Measurements from ENCODE around the gene RIPOR2.
A peak's percentile ranks its signal among the peaks of the same experiment; 100 is the strongest.

Gene RIPOR2

DNA sequence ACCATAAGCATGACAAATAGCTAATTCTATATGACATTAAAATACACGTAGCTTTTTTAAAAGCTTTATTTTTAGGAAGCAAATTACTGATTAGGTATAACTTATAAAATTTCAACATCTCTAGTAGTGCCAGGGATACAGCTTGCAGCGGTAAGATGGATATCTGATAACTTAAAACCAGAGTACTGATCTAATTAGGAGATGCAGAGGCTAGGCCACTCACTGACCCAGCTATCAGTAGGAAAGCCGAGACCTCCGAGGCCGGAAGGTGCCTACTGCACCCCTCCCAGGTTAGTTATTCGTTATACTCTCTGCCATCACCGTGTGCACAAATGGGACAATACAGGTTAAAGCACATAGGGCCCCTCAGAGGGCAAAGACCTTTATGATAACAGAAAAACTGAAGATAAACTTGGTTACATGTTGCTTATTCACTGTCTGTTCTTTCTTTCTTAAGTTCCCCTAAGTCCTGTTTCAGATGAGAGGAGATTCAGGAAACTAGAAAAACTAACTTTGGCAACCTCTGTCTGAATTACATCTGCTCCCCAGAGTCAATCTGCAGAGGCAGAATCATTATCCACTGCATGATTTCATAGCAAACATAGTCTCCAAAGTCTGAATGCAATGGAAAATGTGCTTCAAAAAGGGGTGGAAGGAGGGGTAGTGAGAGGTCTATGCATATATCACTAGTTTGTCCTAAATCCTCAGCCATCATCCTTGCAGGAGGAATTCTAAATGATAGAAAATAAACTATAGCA, 60.8 kb downstream of the RIPOR2 start:
- no peak for DNase-seq

DNA sequence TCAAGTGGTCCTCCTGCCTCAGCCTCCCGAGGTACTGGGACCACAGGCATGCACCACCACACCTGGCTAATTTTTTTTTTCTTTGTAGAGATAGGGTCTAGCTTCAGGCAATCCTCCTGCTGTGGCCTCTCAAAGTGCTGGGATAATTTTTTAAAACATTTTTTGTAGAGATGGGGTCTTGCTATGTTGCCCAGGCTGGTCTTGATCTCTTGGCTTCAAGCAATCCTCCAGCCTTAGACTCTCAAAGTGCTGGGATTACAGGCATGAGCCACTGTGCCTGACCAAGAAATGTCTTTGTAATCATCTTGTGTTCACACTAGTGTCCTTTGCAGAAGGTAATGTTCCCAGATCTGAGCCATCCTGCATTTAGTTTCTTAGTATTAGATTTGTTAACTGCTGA, 61.6 kb downstream of the RIPOR2 start:
- no peak for DNase-seq

- no peak for DNase-seq
Measured at GRCh38 chr6:24872779-24873178, 63.0 kb downstream of the RIPOR2 start.

- no peak for DNase-seq
Measured at GRCh38 chr6:24868765-24869164, 67.0 kb downstream of the RIPOR2 start.

GRCh38 chr6:24867104-24867703, 68.6 kb downstream of the RIPOR2 start:
- no peak for DNase-seq

DNA sequence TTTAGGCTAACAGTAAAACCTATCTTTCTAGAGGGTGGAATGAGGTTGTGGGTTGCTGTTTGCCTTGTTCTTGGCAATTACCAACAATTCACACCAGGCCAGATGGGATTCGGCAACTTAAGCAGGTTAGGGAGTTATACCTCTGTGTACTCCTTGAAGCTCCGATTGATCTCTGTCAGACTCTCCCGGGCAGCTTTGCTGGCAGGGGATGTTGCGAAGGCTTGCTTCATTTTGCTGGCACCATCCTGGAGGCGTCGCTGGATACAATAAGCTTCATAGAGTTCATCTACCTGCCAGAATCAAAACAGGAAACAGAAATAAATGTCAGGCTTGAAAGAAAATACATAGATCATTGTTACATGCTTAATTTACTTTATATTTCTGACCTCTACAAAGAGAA, 70.6 kb downstream of the RIPOR2 start:
- DNase-seq, result no peak

DNA sequence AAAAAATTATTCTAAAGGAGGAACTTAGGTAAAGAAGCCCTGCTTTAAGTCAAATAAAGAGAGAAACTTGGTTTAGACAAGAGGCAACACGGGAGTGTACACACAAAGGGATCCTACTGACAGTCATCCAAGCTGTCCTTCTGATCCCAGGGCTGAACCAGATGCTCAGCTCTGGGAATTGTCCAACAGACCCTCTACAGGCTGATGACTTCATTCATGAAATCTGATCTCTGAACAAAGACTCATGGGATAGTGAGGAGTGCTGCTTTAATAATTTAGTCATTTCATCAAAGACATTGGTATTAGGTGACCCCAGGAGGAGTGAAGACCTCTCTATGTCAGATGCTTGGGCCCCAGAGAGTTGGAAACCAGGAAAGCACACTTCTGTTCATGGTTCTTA, 71.4 kb downstream of the RIPOR2 start:
- DNase-seq, result no peak

DNA sequence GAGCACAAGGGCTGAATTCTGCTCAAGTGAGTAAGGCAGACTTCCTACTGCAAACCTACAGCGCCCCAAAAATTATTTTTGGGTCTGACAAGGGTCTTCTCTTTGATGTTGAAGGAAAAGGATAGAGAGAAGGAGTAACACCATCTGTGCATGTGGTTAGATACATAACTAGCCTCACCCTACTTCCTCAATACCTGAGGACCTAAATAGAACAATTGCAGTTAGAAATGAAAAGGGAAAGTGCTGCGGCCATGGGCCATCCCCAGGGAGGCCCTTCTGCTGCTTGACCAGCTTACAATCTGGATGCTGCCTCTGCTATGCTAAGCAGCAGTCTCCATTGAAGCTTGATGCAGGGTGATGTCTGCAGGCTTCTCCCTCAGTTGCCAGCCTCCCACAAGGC, 73.8 kb downstream of the RIPOR2 start:
- peak; percentile 27 for DNase-seq

DNA sequence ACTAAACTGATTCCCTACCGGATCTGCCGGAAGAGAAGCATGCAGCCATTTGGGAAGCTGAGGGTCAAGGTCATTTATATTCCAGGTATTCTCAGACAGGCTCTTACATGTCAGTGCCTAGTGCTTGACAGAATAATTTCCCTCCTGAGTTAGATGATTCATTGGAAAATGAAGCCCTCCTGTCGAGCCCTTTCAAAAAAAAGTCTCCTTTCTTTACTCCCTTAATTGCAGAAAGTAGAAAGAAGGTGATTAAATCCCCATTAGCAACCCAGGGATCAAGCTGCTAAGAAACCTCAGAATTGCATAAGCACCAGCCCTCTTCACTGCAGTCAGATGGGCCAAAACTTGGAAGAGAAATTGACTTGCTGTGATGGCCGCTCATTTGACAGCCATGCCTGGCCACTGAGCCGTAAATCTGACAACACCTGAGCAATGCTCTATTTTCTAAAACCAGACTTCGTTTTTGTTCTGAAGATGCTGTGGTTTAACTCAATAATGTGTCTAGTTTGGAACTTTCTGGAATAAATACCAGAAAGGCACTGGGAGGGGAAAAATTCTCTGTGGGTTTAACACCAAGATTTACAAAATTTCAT, 76.1 kb downstream of the RIPOR2 start:
- DNase-seq, result no peak

DNA sequence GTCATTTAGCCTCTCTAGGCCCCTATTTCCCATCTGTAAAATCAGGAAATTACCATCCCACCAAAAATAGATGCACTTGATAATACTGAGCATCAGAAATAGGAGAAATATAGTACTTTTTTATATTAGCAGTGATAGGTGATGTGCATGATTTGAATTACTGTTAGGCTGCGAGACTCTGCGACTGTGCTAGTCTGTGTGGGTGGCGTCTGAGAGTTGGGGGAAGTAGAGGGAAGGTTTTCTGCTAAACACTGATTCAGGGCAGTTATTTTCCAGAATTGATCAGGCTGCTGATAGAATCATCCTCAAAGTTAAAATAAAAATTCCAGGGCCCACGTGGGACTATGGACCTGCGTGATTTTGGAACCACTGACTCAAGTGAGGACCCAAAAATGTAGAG, 76.6 kb downstream of the RIPOR2 start:
- DNase-seq, result no peak

- peak; percentile 65 for DNase-seq
Measured at GRCh38 chr6:24858177-24858653, 77.5 kb downstream of the RIPOR2 start.

DNA sequence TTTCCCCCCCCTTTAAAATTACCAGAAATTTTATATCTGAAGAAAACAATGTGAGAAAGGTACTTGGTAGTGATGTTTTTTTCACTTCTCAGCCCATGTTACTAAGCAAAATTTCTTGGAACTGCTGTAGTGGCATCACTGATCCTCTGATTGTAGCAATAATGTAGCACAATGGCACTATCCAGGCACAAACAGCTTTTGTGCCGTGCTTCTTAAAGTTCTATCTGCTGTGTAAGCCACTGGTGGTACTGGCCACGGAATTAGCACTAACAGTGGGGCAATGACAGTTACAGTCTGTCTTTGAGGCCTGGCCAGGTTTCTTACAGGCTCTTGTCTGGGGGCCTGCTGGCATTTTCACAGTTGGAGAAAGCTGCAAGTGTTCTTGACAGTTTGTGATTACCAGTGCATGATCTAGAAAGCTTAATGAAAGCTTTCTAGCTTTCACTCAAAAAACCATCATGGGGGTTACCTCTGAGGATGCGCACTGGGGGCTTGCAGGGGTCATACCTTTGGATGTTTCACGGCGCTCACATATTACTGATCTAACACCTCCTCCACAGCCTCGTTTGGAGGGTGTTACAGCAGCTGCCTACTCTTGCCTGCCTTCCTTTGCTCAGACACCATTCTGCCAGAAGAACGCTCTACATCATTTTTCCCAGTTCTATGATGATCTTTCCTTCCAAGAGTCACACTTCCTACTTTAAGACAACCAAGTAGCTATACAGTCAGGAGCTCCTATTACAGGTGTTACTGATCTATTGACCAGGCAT, 78.7 kb downstream of the RIPOR2 start:
- no peak for DNase-seq

DNA sequence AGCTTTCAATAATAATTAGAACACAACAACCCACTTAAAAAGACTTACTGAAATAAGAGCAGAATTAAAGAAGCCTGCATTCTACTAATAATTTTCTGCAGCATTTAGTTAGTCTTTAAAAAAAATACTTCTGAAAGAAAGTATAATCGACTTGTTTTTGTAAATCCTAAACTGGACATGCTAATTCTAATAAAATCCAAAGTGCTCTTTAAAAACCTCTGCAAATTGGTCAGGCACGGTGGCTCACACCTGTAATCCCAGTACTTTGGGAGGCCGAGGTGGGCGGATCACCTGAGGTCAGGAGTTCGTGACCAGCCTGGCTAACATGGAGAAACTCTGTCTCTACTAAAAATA, 79.5 kb downstream of the RIPOR2 start:
- no peak for DNase-seq

GRCh38 chr6:24855395-24856245, 80.1 kb downstream of the RIPOR2 start:
- DNase-seq, result peak; percentile 83

- no peak for DNase-seq
Measured at GRCh38 chr6:24854077-24854666, 81.6 kb downstream of the RIPOR2 start.

DNA sequence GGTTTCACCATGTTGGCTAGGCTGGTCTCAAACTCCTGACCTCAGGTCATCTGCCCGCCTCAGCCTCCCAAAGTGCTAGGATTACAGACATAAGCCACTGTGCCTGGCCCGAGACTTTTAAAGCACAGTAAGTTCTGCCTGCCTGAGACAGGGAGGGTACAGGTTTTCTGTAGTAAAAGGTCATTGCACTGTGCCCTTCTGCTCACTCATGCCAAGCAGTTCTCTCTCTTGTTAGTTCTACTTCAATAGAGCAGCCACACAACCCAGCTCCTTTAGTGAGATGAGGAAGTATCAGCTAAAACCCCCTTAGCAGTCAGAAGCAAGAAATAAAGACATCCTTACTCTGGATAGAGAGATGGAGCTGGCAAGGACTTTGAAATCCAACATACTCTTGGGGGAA, 84.7 kb downstream of the RIPOR2 start:
- DNase-seq, result no peak

DNA sequence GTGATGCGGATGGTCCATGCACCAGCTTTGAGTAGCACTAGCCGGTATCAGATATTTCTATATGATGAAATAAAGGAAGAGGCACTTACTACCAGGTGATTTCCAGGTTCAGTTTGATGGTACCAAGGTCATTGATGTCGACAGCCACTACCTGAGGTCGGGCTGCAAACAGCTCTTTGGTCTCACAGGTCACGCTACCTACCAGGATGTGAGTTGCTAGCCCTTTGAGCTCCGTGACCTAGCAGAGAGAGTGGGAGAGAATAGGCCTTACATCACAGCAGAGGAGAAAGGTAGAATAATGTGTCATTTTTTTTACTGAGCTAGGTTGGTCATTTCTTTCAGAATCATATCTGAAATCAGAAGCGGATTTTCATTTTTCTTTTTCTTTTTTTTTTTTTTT, 86.0 kb downstream of the RIPOR2 start:
- no peak for DNase-seq

DNA sequence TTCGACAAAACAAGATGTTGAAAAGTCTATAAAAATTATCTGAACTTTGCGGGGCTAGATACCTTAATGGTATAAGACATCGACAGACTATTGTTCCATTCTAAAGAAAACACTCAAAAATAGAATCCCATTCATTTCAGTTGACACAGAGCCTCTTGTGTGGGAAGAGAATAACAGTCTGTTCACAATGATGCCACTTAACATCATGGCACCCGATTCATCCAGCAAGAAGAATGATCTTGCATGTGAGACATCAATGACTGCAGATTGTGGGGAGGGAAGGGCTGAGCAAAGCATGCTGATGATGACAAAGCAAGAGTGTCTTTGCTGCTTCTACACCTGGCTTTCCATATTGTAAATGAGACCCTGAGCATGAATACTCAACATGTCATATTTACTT, 87.3 kb downstream of the RIPOR2 start:
- no peak for DNase-seq

DNA sequence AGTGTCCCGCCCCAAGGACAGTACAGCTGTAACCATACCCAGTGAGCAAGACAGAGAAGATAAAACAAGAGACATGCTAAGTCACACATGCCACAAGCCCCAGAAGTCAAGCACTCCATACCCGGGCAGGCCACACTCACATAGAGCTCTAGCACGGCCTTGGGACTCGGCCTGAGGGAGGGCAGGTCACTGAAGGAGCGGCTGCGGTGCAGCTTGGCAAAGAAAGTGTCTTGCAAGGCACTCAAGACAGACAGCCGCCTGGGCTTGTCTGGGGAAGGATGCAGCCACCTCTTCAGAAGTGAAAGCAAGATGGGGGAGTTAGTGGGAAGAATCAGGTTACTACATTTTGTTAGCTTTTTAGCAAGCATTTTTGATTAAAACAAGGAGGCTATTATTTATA, 88.4 kb downstream of the RIPOR2 start:
- DNase-seq, result peak; percentile 66

- DNase-seq, result no peak
Measured at GRCh38 chr6:24845578-24845977, 90.2 kb downstream of the RIPOR2 start.

DNA sequence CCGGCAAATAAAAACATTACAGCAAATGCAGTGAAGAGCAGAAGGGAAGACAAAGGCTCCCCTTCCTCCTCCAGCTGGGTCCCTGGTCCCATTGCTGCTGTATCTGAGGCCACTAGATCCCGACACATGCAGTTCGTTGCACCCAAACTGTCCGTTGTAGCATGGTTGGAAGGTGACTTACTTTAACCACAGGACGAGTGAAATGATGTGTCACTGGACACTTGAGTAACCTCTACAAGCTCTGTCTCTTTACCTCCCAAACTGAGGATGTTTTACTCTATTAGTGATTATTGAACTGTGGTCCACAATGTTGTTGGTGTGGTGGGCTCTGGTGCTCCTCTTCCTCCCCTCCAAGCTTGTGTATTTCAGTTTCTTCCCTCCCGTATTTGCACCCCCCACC, 90.9 kb downstream of the RIPOR2 start:
- no peak for DNase-seq

DNA sequence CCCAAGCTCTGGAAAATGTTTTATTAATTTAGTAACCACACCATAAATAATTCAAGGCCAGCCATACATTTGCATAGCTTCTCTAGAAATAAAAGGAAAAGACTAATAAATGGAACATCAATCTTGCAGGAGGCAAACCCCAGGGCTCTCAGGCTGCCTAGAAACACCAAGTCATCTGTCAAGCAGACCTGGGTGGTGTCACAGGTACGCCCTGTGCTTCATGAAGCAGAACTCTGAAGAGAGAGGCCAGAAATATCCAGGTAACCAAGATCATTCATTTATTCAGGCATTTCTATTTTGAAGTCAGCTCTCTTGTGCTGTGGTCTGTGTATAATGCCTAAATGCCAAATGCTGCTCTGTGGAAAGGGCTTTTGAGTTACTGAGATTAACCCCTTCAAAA, 91.7 kb downstream of the RIPOR2 start:
- no peak for DNase-seq

Measured in RPMI8226 (cell line).